ENCODE measurements around the gene TMEM267.

TMEM267 gene

GRCh38 chr5:43483298-43484105, at the start of gene TMEM267:
TMEM267 (minus strand) TSS chr5:43483865; CDS start chr5:43453969, 29,896 bp downstream.
- TF ChIP-seq CTCF (IDR thresholded peaks at IDR 0.05; ENCODE audit: borderline replicate concordance, control extremely low read depth, extremely low read depth, insufficient read depth, missing control alignments): no peak
- DNase-seq (ENCODE audit: low spot score): peak; percentile 92
- in situ Hi-C loops (cut with MboI; ENCODE audit: low sequenced_read_pairs, unreplicated experiment): no loop called here

- no peak for DNase-seq (ENCODE audit: low spot score)
- no peak for TF ChIP-seq CTCF (IDR thresholded peaks at IDR 0.05; ENCODE audit: borderline replicate concordance, control extremely low read depth, extremely low read depth, insufficient read depth, missing control alignments)
- in situ Hi-C loops (cut with MboI; ENCODE audit: low sequenced_read_pairs, unreplicated experiment): no loop called here
Observed at GRCh38 chr5:43530648-43531047, 47.0 kb upstream of the TMEM267 start.

DNA sequence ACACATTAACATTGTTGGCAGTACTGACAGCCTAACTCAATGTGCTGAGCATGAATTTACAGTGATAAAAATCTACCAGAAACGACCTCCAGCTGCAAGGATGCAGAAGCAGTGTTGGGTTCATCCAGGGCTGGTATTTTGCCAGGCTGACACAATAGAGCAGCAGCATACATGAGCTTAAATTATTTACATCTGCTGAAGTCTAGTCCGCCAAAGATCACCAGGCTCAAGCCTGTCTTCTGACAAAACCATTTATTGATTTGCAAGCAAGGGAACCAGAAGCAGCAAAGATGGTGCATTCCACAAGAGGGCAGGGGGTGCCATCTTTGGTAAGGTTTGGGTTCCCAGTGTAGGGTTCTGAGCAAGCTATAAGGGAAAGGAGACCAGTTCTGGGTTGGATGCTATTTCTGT, 40.0 kb upstream of the TMEM267 start:
- TF ChIP-seq CTCF (IDR thresholded peaks at IDR 0.05; ENCODE audit: borderline replicate concordance, control extremely low read depth, extremely low read depth, insufficient read depth, missing control alignments): no peak
- in situ Hi-C loops (cut with MboI; ENCODE audit: low sequenced_read_pairs, unreplicated experiment): no loop called here

DNA sequence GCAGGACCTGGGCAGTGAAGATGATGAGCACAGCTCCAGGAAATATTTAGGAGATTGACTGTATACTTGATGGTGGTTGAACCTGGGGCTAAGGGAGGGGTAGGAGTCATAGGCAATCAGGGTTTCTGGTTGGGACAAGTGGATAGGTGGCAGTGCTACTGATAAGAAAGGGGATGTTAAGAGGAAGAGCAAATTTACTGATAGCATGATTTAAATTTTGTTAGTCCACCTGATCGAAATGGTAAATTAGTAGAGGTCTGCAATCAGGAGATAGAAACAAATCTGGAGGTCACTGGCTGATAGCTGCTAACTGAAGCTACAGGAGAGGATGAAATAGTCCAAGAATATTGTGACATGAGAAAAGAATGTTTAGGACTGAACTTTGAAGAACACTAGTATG, 37.0 kb upstream of the TMEM267 start:
- DNase-seq (ENCODE audit: low spot score): no peak
- in situ Hi-C loops (cut with MboI; ENCODE audit: low sequenced_read_pairs, unreplicated experiment): no loop called here
- TF ChIP-seq CTCF (IDR thresholded peaks at IDR 0.05; ENCODE audit: borderline replicate concordance, control extremely low read depth, extremely low read depth, insufficient read depth, missing control alignments): no peak

More for the DNA sequence above, 40.0 kb upstream of the TMEM267 start:
- DNase-seq (ENCODE audit: low spot score): no peak

- TF ChIP-seq CTCF (IDR thresholded peaks at IDR 0.05; ENCODE audit: borderline replicate concordance, control extremely low read depth, extremely low read depth, insufficient read depth, missing control alignments): no peak
- no peak for DNase-seq (ENCODE audit: low spot score)
- in situ Hi-C loops (cut with MboI; ENCODE audit: low sequenced_read_pairs, unreplicated experiment): no loop called here
Observed at GRCh38 chr5:43515678-43516048, 32.0 kb upstream of the TMEM267 start.

GRCh38 chr5:43514816-43515677, 31.4 kb upstream of the TMEM267 start, which contains the start of gene C5orf34:
C5orf34 (minus strand) TSS chr5:43515148; CDS start chr5:43509339, 5,809 bp downstream.
- TF ChIP-seq CTCF (IDR thresholded peaks at IDR 0.05; ENCODE audit: borderline replicate concordance, control extremely low read depth, extremely low read depth, insufficient read depth, missing control alignments): no peak
- in situ Hi-C loops (cut with MboI; ENCODE audit: low sequenced_read_pairs, unreplicated experiment): no loop called here
- DNase-seq (ENCODE audit: low spot score): peak; percentile 96

Data from GM13976 (cell line).